Right atrium auricular region (tissue), 2 donors: ENCODE measurements around the gene C2orf15. TPM values are rescaled to one million over a fixed set of nuclear protein-coding genes. Genes with fewer than 3 reads are reported as not detected.

Experiments
- DNase-seq: peaks from one replicate; pipeline ENCODE4 v3.0.0-alpha.2; 2019; ENCODE audit warnings: low spot score
- H3K27ac ChIP-seq, 2 donors: fragments of 200-600 bp; sonication (generic); 1 replicate in 1 of 2; 2 replicates in 1 of 2; pipeline ENCODE4 v1.5.1; 2016 to 2019
- H3K27me3 ChIP-seq, 2 donors: fragments of 200-600 bp; sonication (generic); one replicate each; pipeline versions ENCODE4 v1.5.1 to v1.6.0; 2017 to 2019
- H3K36me3 ChIP-seq: fragments of 200-600 bp; sonication (generic); one replicate; pipeline ENCODE4 v1.5.1; 2016
- H3K4me1 ChIP-seq, 2 donors: fragments of 200-600 bp; sonication (generic); one replicate each; pipeline versions ENCODE4 v1.5.1 to v1.6.0; 2017 to 2019
- H3K4me3 ChIP-seq, 2 donors: fragments of 200-600 bp; sonication (generic); 1 replicate in 1 of 2; 2 replicates in 1 of 2; pipeline ENCODE4 v1.5.1; 2017 to 2019; ENCODE audit warnings: mild to moderate bottlenecking in 1 of 2, moderate library complexity in 1 of 2
- H3K9me3 ChIP-seq, 2 donors: fragments of 200-600 bp; sonication (generic); one replicate each; pipeline ENCODE4 v1.5.1; 2019
- total RNA-seq, 2 donors: library from RNA; depleted of rRNA; stranded (reverse); fragments of >200 nt; gene quantifications; one replicate each; pipeline ENCODE4 v1.1.0, GENCODE V29; 2016
- TF ChIP-seq, protein P1 (sequence below), 2 donors: fragments of 200-600 bp; sonication (generic); IDR thresholded peaks; one replicate each; pipeline ENCODE4 v1.5.1; 2019; ENCODE audit warnings: antibody characterized with exemption in 2 of 2

The C2orf15 gene
- total RNA-seq, 2 donors from 2014 or later, result not detected

GRCh38 chr2:99154643-99155536, 13.4 kb downstream of the C2orf15 start, which contains the start of the genes LIPT1 and TSGA10:
LIPT1 (plus strand) TSS chr2:99154967; CDS start chr2:99161958, 6,991 bp downstream.
TSGA10 (minus strand) TSS chr2:99154942; CDS start chr2:99109439, 45,503 bp downstream.
- no peaks in the 10 kb centered on the region for H3K36me3 ChIP-seq
- peaks cover 0 to 17% of the 10 kb centered on the region in 2 donors for H3K4me1 ChIP-seq
- TF ChIP-seq, protein P1, sequence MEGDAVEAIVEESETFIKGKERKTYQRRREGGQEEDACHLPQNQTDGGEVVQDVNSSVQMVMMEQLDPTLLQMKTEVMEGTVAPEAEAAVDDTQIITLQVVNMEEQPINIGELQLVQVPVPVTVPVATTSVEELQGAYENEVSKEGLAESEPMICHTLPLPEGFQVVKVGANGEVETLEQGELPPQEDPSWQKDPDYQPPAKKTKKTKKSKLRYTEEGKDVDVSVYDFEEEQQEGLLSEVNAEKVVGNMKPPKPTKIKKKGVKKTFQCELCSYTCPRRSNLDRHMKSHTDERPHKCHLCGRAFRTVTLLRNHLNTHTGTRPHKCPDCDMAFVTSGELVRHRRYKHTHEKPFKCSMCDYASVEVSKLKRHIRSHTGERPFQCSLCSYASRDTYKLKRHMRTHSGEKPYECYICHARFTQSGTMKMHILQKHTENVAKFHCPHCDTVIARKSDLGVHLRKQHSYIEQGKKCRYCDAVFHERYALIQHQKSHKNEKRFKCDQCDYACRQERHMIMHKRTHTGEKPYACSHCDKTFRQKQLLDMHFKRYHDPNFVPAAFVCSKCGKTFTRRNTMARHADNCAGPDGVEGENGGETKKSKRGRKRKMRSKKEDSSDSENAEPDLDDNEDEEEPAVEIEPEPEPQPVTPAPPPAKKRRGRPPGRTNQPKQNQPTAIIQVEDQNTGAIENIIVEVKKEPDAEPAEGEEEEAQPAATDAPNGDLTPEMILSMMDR (IDR thresholded peaks at IDR 0.05), result peak in 1 of 2 donors; percentile 28
- peak within 1 kb of the TSS; percentile 66 to 78 for H3K4me3 ChIP-seq
- DNase-seq, result peak; percentile 93
- peak within 1 kb of the TSS; percentile 92 to 95 for H3K27ac ChIP-seq
- H3K27me3 ChIP-seq, result no peaks in the 10 kb centered on the region
- no peaks in the 10 kb centered on the region for H3K9me3 ChIP-seq

DNA sequence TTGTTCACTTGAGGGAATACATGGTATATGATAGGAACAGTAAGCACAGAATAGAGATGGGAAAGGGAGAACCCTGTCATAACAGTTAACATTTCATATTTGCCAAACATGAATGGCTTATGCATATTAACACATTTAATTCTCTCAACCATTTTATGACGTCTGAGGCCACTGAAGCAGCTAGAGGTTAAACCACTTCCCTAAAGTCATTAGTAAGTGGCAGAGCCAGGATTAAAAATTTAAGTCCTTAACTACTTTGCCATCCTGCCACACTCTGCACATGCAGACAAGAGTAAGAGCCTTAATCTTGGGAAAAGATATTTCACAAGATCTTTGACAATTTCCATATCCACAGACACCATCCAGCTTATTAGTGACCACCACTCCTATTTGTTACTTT, 15.4 kb downstream of the C2orf15 start:
- Histone ChIP-seq H3K27me3 (no peaks in the 10 kb centered on the region), H3K4me1 (peaks cover 0 to 17% of the 10 kb centered on the region in 2 donors), H3K27ac (no peak overlapping the region), H3K36me3 (no peaks in the 10 kb centered on the region), H3K4me3 (no peak overlapping the region), H3K9me3 (no peaks in the 10 kb centered on the region)
- DNase-seq, result no peak
- TF ChIP-seq, protein P1 (IDR thresholded peaks at IDR 0.05), result no peak

DNA sequence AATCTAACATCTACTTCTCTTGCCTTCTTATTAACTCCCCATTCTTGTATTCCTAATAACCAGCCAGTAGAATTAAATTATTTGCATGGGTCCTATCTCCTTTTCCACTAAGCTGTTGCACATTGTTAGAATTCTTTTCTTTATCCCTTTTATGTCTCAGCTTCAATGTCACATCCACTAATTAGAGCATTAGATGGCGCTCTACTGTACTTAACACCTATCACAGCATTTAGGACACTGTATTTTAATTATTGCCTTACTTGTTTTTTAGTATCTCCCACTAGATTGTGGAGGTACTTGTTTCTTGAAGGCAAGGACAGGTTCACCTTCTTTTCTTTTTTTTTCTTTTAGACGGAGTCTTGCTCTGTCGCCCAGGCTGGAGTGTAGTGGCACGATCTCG, 17.1 kb downstream of the C2orf15 start:
- Histone ChIP-seq H3K4me1 (peaks cover 0 to 15% of the 10 kb centered on the region in 2 donors), H3K27ac (no peak overlapping the region), H3K36me3 (no peaks in the 10 kb centered on the region), H3K9me3 (no peaks in the 10 kb centered on the region), H3K4me3 (no peak overlapping the region), H3K27me3 (no peaks in the 10 kb centered on the region)
- TF ChIP-seq, protein P1 (IDR thresholded peaks at IDR 0.05), result no peak
- no peak for DNase-seq

DNA sequence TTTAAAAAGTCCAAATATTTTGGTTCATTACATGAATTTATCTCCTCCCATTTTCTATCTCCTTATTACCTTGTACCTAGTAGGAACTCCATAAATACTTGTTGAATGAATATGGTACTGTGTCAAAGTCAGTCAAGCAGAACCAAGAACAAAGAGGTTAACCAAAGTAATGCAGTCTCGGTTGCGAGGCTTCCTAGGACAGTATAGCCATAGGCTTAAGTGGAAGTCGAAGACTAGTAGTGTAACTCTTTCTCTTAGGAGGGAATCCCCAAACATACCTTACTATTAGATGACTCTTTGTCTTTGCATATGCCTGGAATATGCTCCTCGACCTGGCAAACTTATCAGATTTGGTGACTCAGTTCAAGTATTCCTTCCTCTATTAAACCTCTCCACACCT, 18.1 kb downstream of the C2orf15 start:
- Histone ChIP-seq H3K4me3 (no peak overlapping the region), H3K4me1 (peaks cover 0 to 6% of the 10 kb centered on the region in 2 donors), H3K36me3 (no peaks in the 10 kb centered on the region), H3K27me3 (no peaks in the 10 kb centered on the region), H3K9me3 (no peaks in the 10 kb centered on the region), H3K27ac (no peak overlapping the region)
- TF ChIP-seq, protein P1 (IDR thresholded peaks at IDR 0.05), result no peak
- no peak for DNase-seq

GRCh38 chr2:99166218-99166617, 24.7 kb downstream of the C2orf15 start:
- no peaks in the 10 kb centered on the region for H3K4me1 ChIP-seq
- H3K27me3 ChIP-seq, result no peaks in the 10 kb centered on the region
- H3K9me3 ChIP-seq, result no peaks in the 10 kb centered on the region
- TF ChIP-seq, protein P1 (IDR thresholded peaks at IDR 0.05), result no peak
- DNase-seq, result no peak
- peaks cover 32% of the 10 kb centered on the region for H3K36me3 ChIP-seq
- H3K27ac ChIP-seq, result no peak overlapping the region
- no peak overlapping the region for H3K4me3 ChIP-seq
